Neuron (in vitro differentiated cells): ENCODE results near the gene SCP2D1.

ENCODE experiments used
- H2AFZ ChIP-seq: one replicate; pipeline ENCODE4 v1.6.1; 2013; ENCODE audit warnings: low read depth, mild to moderate bottlenecking, inconsistent platforms, low read length, moderate library complexity
- H3K27me3 ChIP-seq: one replicate; pipeline ENCODE4 v1.6.1; 2013; ENCODE audit warnings: low read length; ENCODE audit not compliant: insufficient read depth
- H3K36me3 ChIP-seq: one replicate; pipeline ENCODE4 v1.6.1; 2013; ENCODE audit warnings: low read length; ENCODE audit not compliant: insufficient read depth
- H3K4me1 ChIP-seq: one replicate; pipeline ENCODE4 v1.6.1; 2013; ENCODE audit warnings: low read length; ENCODE audit not compliant: insufficient read depth
- H3K4me3 ChIP-seq: 2 replicates; pipeline ENCODE4 v1.5.1; 2013; ENCODE audit warnings: mild to moderate bottlenecking, low read length, moderate library complexity
- H3K9me3 ChIP-seq: one replicate; pipeline ENCODE4 v1.6.1; 2013; ENCODE audit warnings: low read length

Gene SCP2D1

DNA sequence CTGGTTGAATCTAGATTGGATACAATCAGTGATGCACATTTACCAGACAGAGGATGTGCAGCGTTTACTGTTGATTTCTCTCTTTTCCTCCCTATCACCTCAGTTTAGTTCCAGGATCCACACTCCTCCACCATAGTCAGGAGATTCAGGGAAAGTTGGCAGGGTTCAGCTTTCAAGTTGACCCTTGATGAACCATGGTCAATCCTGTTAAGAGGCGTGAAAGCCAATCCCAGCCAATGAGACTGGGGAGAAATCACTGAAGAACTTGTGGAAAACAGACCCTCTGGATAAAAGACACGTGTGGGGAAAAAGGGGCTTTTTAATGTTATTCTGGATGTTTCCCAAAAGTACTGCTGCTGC is 19.2 kb upstream of the SCP2D1 start:
- Histone ChIP-seq H3K9me3 (no peaks in the 10 kb centered on the region), H2AFZ (peak overlapping the region; percentile 80), H3K4me1 (peaks cover 12% of the 10 kb centered on the region), H3K36me3 (no peaks in the 10 kb centered on the region), H3K27me3 (peaks cover 3% of the 10 kb centered on the region), H3K4me3 (peak overlapping the region; percentile 74)

DNA sequence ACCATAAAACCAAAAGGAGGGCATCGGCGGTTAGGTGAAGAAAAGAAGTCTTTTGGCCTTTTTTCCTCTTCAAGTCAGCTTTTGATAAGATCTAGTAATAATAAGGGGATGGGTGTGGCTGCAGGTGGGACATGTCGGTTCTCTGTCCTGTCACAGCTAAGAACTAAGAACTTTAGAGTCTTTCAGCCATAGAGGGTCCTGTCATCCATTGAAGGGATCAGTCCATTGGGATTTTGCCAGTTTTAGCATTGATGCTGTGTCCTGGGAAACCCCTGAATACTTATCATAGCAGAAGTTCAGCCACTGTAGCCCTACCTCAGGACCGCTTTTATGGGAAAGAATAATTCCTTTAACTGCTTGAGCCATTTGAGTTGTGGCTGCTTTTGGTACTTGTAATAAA is 18.2 kb upstream of the SCP2D1 start:
- H3K9me3 ChIP-seq = no peaks in the 10 kb centered on the region
- no peak overlapping the region for H2AFZ ChIP-seq
- H3K36me3 ChIP-seq = no peaks in the 10 kb centered on the region
- H3K4me1 ChIP-seq = peaks cover 12% of the 10 kb centered on the region
- no peak overlapping the region for H3K4me3 ChIP-seq
- peaks cover 3% of the 10 kb centered on the region for H3K27me3 ChIP-seq

DNA sequence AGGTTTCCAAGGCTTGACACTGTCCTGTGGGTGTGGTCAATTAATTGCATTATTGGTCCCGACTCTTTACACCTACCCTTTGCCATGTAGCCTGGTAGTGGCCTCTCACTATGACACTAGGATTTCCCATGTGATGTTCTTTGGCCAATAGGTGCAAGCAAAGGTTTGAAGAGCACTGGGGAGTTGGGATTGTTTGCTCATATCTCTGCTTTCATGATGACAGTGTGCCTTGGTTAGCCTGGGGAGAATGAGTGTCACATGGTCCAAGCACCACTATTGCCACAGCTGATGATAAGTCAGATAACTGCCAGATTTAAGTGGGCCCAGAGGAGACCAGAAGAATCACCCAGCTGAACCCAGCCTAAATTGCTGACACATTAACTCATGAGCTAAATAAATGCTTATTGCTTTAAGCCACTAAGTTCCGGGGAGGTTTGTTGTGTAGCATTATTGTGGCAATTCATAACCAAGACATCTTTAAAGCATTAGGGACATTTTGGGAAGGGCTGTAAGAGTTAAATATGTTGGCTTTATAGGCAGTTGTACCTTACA is 17.2 kb upstream of the SCP2D1 start:
- Histone ChIP-seq H3K27me3 (peaks cover 3% of the 10 kb centered on the region), H3K36me3 (no peaks in the 10 kb centered on the region)

DNA sequence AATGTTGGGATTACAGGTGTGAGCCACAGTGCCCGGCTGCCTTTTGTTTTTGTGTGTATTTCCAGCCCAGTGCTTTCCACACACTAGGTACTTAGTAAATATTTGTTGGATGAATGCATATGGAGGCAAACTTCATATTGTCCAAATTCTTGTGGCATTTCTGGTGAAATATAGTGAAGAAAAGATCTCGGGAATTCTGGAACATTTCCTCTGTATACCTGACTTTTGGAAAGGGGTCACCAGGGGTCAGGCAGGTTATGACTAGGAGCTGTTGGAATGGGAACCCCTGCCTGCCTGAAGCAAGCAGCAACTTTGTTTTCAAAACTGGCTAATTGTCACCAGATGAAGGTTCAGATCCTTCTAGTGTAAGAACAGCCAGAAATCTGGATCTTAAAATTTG is 12.1 kb upstream of the SCP2D1 start:
- no peaks in the 10 kb centered on the region for H3K4me1 ChIP-seq
- no peak overlapping the region for H2AFZ ChIP-seq
- H3K4me3 ChIP-seq = no peak overlapping the region
- H3K27me3 ChIP-seq = peaks cover 3% of the 10 kb centered on the region
- no peaks in the 10 kb centered on the region for H3K36me3 ChIP-seq
- no peaks in the 10 kb centered on the region for H3K9me3 ChIP-seq

More for the DNA sequence above, 17.2 kb upstream of the SCP2D1 start:
- H3K4me3 ChIP-seq = no peak overlapping the region
- no peak overlapping the region for H2AFZ ChIP-seq
- peaks cover 12% of the 10 kb centered on the region for H3K4me1 ChIP-seq
- no peaks in the 10 kb centered on the region for H3K9me3 ChIP-seq

DNA sequence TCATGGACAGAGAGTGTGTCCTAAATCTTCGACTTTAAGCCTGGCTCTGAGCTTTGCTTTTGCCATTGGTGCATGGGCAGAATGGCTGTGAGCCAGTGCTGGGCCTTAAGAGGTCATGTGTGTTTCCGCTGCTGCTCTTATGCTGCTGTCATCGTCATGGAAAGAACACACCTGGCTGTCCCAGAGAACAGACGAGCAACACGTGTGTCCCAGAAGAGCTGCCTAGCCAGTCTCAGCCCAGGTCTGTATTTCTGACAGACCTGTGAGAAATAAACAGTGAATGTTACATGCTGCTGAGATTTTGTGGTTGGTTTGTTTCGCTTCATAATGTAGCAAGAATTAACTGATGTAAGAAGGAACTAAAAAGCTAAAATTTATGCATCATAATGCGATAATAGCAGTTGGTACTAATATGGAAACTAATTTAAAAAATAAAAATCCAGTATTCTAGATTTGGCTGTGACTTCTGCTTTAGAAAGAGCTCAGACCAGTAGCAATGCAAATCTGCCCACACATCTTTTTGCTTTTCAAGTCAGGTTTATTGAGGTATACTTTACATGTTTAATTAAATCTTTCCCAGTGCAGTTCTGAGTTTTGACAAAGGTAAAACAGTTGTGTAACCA is 11.5 kb upstream of the SCP2D1 start:
- Histone ChIP-seq H3K27me3 (peaks cover 3% of the 10 kb centered on the region), H3K4me3 (no peak overlapping the region), H3K36me3 (no peaks in the 10 kb centered on the region), H3K4me1 (no peaks in the 10 kb centered on the region), H3K9me3 (no peaks in the 10 kb centered on the region), H2AFZ (no peak overlapping the region)

DNA sequence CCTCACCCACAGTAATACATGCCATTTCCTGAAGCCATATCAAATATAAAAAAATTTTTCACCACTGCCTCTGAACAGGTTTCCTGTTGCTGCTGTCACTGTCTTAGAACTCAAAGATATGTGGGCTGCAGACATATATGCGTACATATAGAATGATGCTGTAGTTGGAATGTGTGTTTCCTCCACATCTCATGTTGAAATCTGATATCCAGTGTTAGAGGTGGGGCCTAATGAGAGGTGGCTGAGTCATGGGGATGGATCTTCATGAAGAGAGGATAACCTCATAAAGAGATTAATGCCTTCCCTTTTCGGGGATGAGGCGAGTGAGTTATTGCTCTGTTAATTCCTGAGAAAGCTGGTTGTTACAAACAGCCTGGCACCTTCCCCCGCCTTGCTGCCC is 7.7 kb upstream of the SCP2D1 start:
- Histone ChIP-seq H3K4me1 (no peaks in the 10 kb centered on the region), H3K4me3 (no peak overlapping the region), H3K36me3 (no peaks in the 10 kb centered on the region), H3K27me3 (no peaks in the 10 kb centered on the region), H2AFZ (no peak overlapping the region), H3K9me3 (no peaks in the 10 kb centered on the region)

DNA sequence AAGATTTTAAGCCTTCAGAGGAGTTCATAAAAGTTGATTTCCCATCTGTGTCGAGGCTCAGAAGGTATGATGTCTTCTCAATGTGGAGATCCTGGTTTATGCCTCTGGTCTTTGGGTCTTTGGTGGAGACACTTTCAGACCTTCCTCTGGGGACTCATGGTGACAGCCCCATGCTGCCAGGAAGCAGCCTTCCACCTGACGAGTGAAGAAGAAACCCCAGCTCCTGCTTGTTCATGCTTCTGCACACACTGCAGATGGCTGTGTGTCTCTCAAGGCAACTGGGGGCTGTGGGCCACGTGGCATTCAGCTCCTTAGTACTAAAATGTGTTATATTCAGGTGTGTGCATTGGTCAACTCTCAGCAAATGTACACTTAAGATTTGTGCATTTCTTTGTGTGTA is 4.9 kb upstream of the SCP2D1 start:
- Histone ChIP-seq H3K36me3 (no peaks in the 10 kb centered on the region), H3K9me3 (no peaks in the 10 kb centered on the region), H2AFZ (no peak overlapping the region), H3K4me3 (no peak overlapping the region), H3K27me3 (no peaks in the 10 kb centered on the region), H3K4me1 (no peaks in the 10 kb centered on the region)

DNA sequence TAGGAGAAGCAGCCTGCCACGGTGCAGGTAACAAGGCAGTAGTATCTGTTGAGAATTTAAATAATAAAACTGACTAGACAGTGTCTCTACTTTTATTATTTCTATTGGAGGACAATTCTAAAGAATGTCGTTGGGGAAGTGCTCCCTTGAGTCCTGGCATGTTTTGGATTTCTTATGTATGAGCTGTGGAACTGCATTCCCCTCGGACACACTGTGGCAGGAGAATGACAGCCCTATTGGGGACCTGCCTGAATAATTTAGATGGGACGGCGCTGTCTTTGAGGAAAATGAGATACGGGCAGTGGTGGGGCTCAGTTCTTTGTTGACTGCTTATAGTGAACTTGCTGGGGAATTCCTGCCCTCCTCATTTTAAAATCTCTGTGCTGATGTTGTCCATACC is 2.4 kb upstream of the SCP2D1 start:
- Histone ChIP-seq H3K4me3 (no peak overlapping the region), H3K36me3 (no peaks in the 10 kb centered on the region), H3K9me3 (no peaks in the 10 kb centered on the region), H3K4me1 (no peaks in the 10 kb centered on the region), H2AFZ (no peak overlapping the region), H3K27me3 (no peaks in the 10 kb centered on the region)

DNA sequence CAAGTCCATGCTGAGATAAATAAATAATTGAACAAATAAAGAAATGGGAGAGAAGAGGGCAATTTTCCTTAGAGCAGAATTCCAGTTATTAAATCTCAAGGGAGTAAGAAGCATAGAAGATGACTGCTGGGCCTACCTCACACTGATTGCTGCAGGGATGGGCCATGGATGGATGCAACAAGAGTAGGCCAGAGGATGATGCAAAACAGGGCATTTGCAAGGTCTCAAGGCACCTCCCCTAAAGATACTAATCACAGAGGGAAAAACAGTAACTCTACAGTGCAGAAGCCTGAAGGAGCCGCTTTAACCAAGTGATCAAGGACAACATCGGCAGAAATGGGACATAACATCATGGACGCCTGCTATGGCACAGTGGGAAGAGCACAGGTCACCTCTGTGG is 1.7 kb upstream of the SCP2D1 start:
- Histone ChIP-seq H3K36me3 (no peaks in the 10 kb centered on the region), H2AFZ (no peak overlapping the region), H3K27me3 (no peaks in the 10 kb centered on the region), H3K4me1 (no peaks in the 10 kb centered on the region), H3K9me3 (no peaks in the 10 kb centered on the region), H3K4me3 (no peak overlapping the region)

DNA sequence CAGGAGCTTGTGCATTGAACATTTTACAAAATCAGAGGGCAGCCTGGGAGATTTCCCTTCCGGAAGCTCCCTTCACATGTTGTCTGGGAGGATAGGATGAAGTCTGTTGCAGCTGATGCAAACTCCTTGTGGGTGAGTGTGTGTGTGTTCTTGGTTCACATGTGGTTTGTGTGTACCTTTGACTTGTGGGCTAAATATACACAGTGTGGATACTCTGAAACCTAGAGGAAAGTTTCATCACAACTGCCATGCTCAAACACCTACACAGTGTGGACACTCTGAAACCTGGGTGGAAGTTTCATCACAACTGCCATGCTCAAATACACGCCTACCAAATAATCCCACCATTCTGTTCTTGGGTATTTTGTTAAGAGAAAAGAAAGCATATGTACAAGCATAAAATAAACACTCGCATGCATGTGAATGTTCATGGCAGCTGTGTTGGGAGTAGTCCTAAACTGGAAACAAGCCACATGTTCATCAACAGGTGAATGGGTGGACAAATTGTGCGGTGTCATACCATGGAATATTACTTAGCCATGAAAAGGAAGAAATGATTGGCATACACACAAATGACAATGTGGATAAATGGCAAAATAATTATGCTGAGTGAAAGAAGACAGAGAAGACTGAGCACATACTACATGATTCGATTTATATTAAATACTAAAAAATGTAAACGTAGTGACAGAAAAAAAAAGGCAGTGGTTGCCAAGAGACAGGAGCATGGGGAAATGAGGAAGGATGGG is 1.8 kb downstream of the SCP2D1 start:
- Histone ChIP-seq H3K9me3 (peaks cover 4% of the 10 kb centered on the region), H3K27me3 (no peaks in the 10 kb centered on the region), H3K4me1 (no peaks in the 10 kb centered on the region), H2AFZ (no peak overlapping the region), H3K4me3 (no peak overlapping the region), H3K36me3 (no peaks in the 10 kb centered on the region)

DNA sequence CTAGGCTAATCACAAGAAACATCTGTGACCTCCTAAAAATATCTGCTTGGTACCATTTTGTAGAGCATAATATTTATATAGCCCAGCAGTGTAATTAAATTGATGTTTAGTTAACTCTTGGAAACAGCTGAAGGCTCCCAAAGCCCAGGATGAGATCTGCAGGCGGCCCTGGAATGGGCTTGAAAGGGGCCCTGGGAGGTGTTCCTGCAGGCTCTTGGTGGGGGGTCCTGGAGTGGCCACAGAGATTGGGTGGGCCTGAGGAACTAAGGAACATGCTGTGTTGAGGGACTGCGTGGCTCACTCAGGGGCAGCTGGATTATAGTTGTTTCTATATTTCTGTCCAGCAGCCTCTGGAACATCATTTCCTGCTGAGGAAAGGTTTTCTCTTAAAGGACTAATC is 9.2 kb downstream of the SCP2D1 start:
- Histone ChIP-seq H2AFZ (no peak overlapping the region), H3K4me1 (peaks cover 3% of the 10 kb centered on the region), H3K4me3 (no peak overlapping the region), H3K9me3 (peaks cover 4% of the 10 kb centered on the region), H3K36me3 (no peaks in the 10 kb centered on the region), H3K27me3 (no peaks in the 10 kb centered on the region)

DNA sequence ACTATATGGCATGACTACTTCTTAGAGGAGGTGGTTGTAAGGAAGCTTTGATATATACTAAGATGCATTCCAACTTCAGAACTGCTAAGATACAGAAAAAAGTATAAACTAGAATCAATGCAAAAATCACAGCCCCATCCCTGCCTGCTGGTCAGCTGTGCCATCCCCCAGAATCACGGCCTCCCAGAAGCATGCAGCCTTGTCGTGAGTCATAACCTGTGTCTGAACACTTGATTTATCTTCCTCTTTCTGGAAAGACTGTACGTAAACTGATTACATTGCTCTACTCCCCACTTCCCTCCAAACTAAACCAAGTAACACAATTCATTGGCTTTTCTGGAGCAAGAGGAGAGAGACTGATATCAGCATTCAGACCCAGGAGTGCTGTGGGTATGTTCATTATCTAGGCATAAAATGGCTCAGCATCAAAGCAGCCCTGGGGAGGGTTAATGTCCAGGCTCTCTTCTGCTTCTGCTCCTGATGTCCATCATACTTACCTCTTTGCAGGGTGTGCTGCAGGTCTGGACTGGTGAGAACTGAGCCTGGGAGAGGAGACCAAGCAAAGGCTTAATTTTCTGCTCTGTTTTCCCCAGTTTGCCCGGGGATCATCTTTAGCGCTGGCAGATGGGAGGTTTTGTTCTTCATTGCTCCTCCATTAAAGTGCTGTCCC is 18.4 kb downstream of the SCP2D1 start:
- H3K9me3 ChIP-seq = no peaks in the 10 kb centered on the region
- H3K4me3 ChIP-seq = no peak overlapping the region
- peak overlapping the region; percentile 18 for H2AFZ ChIP-seq
- H3K27me3 ChIP-seq = no peaks in the 10 kb centered on the region
- H3K4me1 ChIP-seq = peaks cover 9% of the 10 kb centered on the region
- H3K36me3 ChIP-seq = no peaks in the 10 kb centered on the region

DNA sequence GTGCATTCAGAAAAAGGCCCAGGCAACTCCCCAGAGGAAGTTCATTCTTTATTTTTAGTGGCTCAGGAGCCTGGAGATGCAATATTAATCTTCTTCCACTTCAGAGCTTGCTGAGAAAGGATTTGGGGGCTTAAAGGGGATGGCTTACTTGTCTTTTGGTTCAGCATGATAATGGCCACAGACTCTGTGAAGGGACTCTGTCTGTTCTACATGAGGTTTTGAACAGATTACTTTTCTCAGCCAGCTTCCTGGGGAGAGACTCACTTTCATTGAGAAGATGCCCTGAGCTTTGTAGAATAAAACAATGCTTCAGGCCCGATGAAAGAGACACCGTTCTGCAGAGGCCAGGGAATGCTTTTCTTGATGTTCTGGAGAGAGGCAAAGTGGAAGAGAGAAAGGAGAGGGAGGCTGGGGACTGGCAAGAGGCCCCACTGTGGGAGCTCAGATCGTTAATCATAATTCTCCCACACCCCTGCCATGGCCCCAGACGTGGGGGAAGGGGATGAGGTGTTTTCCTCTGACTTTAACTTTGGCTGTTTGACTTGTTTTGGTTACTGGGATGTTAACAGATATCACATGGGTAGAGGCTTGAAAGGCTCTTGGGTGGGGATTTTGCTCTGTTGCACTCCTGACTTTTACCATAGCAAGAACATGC is 19.1 kb downstream of the SCP2D1 start:
- Histone ChIP-seq H3K9me3 (no peaks in the 10 kb centered on the region), H3K4me1 (peaks cover 9% of the 10 kb centered on the region), H2AFZ (peak overlapping the region; percentile 18), H3K4me3 (no peak overlapping the region), H3K27me3 (no peaks in the 10 kb centered on the region), H3K36me3 (no peaks in the 10 kb centered on the region)
